ENCODE results near the gene YTHDC2.

YTHDC2 gene

DNA sequence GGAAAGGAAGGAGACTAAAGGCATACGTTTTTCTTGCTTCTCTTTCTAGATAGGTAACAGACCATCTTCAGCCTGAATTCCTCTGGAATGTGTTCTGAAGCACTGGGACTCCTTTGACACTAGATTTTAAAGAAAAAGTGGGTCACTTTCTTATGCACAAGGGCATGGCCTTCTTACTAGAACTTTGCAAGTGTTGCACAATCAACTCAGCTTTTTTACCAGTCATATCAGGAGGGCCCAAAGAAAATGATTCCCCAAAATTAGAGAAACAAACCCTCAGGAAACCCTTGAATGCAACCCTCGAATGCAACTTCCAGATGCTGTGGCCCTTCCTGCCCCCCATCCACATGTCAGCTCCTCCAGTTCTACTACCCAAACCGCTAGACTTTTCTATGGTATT is 93.9 kb downstream of the YTHDC2 start:
- no peak for DNase-seq

- no peak for DNase-seq
Observed at GRCh38 chr5:113608113-113608596, 94.7 kb downstream of the YTHDC2 start.

DNA sequence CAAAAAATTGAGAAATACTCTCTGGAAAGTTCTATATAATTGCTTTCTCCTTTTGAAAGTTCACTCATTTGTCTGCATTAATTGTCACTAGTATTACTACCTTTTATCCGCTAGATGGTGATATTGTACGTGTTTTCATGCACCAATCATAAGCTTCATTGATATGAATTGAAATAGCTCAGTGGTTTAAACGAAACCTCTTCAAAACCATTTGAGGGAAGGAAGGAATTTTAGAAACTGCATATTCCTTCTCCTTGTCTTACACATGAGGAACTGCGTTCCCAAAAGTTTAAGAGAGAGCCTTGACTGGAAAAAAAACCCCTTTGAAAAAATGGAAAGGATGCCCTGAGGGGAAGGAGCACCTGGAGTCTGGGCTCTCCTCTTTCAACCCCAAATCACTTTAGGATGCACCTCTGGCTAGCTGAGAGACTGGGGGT is 98.6 kb downstream of the YTHDC2 start:
- DNase-seq: no peak

DNA sequence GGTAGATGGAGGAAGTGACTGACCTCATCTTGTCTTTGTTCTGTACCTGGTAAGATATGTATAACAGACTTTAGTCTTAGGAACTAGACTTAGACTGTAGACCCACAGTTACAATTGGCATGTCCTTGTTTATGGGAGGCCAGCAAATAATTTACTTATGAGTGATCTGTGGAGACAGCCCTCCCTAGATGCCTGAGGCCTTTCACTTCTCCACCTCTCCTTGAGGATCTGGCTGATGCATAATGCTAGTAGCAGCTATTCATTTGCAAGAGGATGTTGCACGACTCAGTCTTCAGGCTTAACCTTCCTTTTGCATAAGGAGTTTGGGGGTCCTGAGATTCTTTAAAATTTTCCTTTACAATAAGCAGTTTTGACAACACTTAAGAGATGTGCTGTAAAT is 100.7 kb downstream of the YTHDC2 start:
- DNase-seq: no peak

GRCh38 chr5:113615708-113616107 is 102.2 kb downstream of the YTHDC2 start:
- DNase-seq: no peak

DNA sequence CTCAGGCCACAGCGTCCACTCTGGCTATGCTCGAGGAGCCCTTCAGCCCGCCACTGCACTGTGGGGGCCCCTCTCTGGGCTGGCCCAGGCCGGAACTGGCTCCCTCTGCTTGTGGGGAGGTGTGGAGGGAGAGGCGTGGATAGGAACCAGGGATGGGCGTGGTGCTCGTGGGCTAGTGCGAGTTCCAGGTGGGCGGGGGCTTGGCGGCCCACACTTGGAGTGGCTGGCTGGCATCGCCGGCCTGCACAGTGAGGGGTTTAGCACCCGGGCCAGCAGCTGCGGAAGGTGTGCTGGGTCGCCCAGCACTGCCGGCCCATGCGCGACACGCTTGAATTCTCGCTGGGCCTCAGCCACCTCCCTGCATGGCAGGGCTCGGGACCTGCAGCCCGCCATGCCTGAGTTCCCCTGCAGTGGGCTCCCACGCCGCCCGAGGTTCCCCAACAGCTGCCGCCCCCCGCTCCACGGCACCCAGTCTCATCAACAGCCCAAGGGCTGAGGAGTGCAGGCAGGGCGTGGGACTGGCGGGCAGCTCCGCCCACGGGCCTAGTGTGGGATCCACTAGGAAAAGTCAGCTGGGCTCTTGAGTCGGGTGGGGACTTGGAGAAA is 103.8 kb downstream of the YTHDC2 start:
- DNase-seq: no peak

GRCh38 chr5:113632996-113633395 is 119.5 kb downstream of the YTHDC2 start:
- DNase-seq: no peak

DNA sequence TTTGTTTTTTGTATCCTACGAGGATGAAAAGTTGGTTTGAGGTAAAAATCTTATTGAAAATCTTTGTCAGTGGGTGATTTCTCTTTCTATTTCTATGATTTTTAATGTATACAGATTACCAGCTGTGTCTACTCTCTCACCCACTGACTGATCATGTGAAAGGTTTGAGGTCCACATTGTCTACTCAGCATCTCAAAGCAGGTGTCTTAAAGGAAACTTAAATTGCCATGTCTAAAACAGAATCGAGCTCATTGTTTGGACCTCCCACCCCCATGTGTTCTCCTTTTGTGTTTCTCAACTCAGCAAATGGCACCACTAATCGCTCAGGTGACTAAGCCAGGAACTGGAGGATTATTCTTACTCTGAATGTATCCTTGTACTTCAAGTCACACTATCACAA is 121.5 kb downstream of the YTHDC2 start:
- DNase-seq: no peak

DNA sequence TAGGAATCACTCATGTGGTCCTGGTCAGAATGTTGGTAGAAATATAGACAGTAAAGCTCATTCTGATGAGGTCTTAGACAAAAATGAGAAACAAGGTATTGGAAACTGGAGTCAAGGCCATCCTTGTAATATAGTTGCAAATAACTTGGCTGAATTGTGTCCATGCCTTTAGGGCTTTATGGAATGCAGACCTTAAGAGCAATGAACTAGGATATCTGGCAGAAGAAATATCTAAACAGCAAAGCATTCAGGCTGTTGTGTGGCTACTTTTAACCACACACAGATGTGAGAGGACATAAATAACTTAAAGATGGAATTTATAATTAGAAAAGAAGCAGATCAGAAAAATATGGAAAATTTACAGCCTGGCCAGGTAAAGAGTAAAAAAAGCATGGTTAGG is 128.2 kb downstream of the YTHDC2 start:
- DNase-seq: no peak

All from midbrain (tissue), 1 donor.